Epithelial cell of esophagus (primary cell): ENCODE results near the gene PIGW.
"Not testable (repeated sequence)": the region's sequence is repeated elsewhere in the genome, so short reads cannot be mapped to it uniquely, and the experiment has no call there.

Source experiments
- DNase-seq: peaks from one replicate; pipeline ENCODE4 v3.0.0; 2010; ENCODE audit warnings: low read depth
- H3K4me3 ChIP-seq: 2 replicates; pipeline ENCODE4 v1.5.1; 2011; ENCODE audit warnings: mild to moderate bottlenecking, low read length, control low read depth
- TF ChIP-seq, protein P1 (sequence below): IDR thresholded peaks from 2 replicates; pipeline ENCODE4 v1.5.1; 2011; ENCODE audit warnings: low read depth, mild to moderate bottlenecking, low read length, control low read depth, inconsistent platforms; ENCODE audit not compliant: insufficient read depth; ENCODE audit errors: missing control alignments

Gene PIGW

DNA sequence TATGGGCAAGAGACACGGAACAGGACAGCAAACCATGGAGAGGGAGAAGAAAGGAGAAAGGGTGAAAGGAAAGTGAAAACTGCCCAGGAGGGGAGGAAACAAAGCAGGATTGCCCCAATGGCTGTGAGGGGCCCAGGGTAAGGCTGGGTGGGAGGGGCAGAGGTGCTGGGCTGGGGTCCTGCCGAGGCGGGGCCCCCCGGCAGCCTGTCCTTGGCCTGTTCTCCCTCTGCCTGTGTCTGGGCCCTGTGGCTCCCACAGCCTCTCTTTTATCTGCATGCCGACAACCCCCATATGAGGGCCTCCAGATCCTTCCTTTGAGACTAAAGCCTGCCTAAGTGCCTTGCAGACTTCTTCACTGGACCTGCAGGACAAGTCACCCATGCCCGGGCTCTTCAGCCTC, 32.8 kb upstream of the PIGW start:
- TF ChIP-seq, protein P1, sequence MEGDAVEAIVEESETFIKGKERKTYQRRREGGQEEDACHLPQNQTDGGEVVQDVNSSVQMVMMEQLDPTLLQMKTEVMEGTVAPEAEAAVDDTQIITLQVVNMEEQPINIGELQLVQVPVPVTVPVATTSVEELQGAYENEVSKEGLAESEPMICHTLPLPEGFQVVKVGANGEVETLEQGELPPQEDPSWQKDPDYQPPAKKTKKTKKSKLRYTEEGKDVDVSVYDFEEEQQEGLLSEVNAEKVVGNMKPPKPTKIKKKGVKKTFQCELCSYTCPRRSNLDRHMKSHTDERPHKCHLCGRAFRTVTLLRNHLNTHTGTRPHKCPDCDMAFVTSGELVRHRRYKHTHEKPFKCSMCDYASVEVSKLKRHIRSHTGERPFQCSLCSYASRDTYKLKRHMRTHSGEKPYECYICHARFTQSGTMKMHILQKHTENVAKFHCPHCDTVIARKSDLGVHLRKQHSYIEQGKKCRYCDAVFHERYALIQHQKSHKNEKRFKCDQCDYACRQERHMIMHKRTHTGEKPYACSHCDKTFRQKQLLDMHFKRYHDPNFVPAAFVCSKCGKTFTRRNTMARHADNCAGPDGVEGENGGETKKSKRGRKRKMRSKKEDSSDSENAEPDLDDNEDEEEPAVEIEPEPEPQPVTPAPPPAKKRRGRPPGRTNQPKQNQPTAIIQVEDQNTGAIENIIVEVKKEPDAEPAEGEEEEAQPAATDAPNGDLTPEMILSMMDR: no peak
- no peak for DNase-seq
- no peak overlapping the region for H3K4me3 ChIP-seq

DNA sequence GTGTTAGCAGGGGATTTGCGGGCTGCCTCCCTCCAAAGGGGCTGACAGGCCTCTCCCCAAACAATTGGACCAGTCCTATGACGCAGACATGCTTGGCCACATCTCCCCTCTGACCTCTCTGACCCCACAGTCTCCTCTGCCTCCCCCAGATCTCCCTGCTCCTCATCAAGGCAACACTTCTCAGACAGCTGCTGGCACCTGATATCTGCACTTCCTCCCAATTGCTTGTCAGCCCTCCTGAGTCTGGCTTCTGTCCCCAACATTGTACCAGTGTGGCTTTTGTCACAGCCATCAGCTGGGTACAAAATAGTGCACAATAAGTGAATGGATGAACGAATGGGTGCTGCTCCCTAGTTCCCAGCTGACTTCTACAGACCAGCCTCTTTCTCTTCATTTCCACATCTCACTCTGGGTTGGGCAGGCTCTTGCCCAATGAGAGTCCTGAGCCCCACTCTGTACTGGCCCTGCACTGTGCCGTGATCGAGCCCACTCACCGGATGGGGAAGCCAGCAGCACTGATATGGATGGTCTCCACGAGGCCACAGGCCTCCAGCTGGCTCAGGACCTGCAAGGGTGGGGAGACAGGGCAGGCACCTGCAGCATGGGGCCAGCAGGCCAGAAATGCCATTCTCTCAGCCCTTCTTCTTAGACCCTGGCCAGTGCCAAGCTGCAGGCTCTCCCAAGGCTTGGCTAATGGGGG, 31.2 kb upstream of the PIGW start:
- no peak overlapping the region for H3K4me3 ChIP-seq
- TF ChIP-seq, protein P1: no peak
- DNase-seq: no peak

DNA sequence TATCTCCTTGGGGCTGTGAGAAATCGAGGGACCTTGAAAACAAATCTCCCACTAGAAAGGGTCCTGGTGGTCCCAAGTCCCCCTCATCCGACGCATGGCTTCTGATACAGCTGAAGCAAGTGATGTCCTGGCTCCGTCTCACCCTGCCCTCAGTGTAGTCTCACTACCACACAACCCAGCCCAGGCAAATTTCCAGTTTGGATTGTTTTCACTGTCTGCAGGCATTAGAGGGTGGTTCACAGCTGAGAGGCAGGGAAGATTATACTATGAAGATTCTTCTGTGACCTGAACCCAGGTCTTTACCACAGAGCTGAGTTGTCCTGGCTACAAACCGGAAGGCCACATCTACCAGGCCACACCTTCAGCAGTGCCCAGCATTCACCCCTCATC, 30.6 kb upstream of the PIGW start:
- TF ChIP-seq, protein P1: no peak
- DNase-seq: no peak
- H3K4me3 ChIP-seq: no peak overlapping the region

DNA sequence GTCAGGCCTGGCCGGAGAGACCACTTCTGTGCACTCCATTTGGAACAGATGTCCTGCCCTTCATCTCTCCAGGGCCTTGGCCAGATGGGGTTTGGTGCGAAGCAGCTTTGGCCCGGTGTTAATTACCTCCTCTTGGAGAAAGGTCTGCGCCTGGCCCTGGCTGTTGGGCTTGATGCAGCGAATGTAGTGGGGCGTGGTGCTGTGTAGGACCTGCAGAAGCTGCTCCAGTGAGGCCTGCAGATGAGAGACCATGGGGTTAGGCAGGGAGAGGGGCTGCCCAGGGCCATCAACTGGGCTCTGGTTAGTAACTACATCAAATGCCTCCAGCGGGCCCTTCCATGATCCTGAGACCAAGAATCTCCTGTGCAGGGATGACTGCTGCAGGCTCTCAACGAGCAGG, 29.6 kb upstream of the PIGW start:
- TF ChIP-seq, protein P1: no peak
- H3K4me3 ChIP-seq: no peak overlapping the region
- DNase-seq: no peak

DNA sequence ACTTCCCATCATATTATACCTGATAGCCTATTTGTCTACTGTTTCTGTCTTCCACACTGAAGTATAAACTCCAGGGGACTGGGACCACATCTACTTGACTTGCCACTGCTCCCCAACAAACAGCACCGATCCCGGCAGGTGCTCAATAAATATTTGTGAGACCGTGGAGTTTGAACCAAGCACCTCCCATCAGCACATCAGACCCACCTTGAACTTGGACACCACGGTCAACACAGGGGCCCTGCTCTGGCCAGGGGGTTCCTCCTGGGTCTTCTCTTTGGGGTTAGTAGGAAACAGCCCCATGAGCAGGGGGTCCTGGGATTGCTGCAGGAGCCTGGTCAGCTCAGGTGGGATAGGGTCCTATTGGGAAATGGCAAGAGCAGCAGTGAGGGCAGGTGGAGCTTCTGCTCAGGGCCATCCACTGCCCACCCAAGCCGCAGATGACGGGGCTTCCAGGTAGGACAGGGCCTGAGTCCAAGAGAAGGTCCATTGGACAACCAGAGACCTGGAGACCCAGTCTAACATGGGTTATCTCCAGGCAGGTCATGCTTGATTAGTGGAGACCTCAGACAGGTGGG, 28.4 kb upstream of the PIGW start:
- no peak for DNase-seq
- no peak overlapping the region for H3K4me3 ChIP-seq
- TF ChIP-seq, protein P1: no peak

DNA sequence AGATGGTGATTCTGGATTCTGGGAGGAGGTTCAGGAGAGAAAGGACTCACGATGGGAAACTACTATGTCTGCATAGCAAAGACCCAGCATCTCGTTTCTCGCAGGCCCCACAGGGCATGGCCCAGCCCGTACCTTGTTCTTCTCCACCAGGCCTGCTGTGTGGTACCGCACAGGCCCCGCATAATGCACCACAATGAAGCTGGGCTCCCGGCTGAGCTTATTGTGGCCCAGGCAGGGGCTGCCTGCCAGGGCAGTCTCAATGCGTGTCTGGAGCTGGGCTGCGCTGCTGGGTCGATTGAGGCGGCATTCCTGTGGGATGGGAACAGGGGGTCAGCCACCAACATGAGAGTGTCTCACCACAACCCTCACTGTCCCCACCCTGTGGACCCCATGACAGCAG, 28.0 kb upstream of the PIGW start:
- no peak overlapping the region for H3K4me3 ChIP-seq
- DNase-seq: no peak
- TF ChIP-seq, protein P1: no peak

DNA sequence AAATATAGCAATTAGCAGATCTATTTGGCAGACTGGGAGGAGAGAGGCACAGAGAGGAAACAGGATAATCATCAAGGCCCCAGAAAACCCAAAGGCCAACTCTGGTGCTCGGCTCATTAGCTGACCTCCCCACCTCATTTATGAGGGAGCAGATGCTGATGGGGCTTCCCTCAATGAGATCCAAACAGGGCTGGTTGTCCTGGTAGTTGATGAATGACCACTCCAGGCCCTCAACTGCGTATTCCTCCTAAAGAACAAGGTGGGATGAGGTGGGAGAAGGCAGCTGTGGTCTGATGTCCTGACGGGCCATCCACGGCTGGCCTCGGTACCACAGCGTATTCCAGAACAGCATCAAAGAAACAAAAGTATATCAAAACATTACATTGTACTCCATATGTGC, 27.5 kb upstream of the PIGW start:
- DNase-seq: no peak
- no peak overlapping the region for H3K4me3 ChIP-seq
- TF ChIP-seq, protein P1: no peak

DNA sequence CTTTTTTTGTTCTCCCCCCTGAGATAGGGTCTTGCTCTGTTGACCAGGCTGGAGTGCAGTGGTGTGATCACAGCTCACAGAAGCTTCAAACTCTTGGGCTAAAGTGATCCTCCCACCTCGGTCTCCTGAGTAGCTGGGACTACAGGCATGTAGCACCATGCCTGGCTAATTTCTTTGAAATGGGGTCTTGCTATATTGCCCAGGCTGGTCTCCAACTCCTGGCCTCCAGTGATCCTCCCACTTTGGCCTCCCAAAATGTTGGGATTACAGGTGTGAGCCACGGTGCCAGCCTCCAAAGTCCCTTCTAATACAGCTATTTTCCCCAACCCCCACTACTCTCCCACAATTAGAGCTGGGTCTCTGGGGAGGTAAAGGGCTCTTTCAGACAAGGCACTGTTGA, 26.3 kb upstream of the PIGW start:
- not testable (repeated sequence) for DNase-seq, H3K4me3 ChIP-seq
